Measurements from ENCODE around the gene ZNF792. TPM values are rescaled to one million over a fixed set of nuclear protein-coding genes. Genes with fewer than 3 reads are reported as not detected.

Gene ZNF792
- total RNA-seq, 4 donors from 2014 or later = 2.5 to 6.5 (median 3.7) TPM

GRCh38 chr19:34962687-34963572 lies 1.1 kb downstream of the ZNF792 start:
- Histone ChIP-seq H3K36me3 (peaks cover 28% of the 10 kb centered on the region), H3K4me3 (peak overlapping the region; percentile 91), H3K27me3 (no peaks in the 10 kb centered on the region), H3K4me1 (peaks cover 30% of the 10 kb centered on the region), H3K27ac (peak overlapping the region; percentile 61), H3K9me3 (peaks cover 16% of the 10 kb centered on the region)
- TF ChIP-seq CTCF (IDR thresholded peaks at IDR 0.05) = no peak
- TF ChIP-seq POLR2AphosphoS5 (IDR thresholded peaks at IDR 0.05) = no peak
- no peak for TF ChIP-seq EP300 (IDR thresholded peaks at IDR 0.05)
- TF ChIP-seq POLR2A (IDR thresholded peaks at IDR 0.05) = no peak
- no peak for DNase-seq (ENCODE audit: low spot score in 2 of 2)
- WGBS = 43% methylated on average over 14 of the region's 14 CpGs

GRCh38 chr19:34961775-34962686 lies 2.0 kb downstream of the ZNF792 start:
- Histone ChIP-seq H3K4me3 (peak overlapping the region; percentile 91), H3K4me1 (peaks cover 30% of the 10 kb centered on the region), H3K27ac (peak overlapping the region; percentile 28), H3K36me3 (peaks cover 37% of the 10 kb centered on the region), H3K9me3 (peaks cover 25% of the 10 kb centered on the region), H3K27me3 (no peaks in the 10 kb centered on the region)
- 80% methylated on average over 5 of the region's 5 CpGs for WGBS
- no peak for DNase-seq (ENCODE audit: low spot score in 2 of 2)
- TF ChIP-seq POLR2AphosphoS5 (IDR thresholded peaks at IDR 0.05) (no peak), EP300 (IDR thresholded peaks at IDR 0.05) (no peak), POLR2A (IDR thresholded peaks at IDR 0.05) (no peak), CTCF (IDR thresholded peaks at IDR 0.05) (no peak)

- 95% methylated on average over 11 of the region's 12 CpGs for WGBS
- TF ChIP-seq CTCF (IDR thresholded peaks at IDR 0.05) (no peak), POLR2AphosphoS5 (IDR thresholded peaks at IDR 0.05) (no peak), EP300 (IDR thresholded peaks at IDR 0.05) (no peak), POLR2A (IDR thresholded peaks at IDR 0.05) (no peak)
- DNase-seq (ENCODE audit: low spot score in 2 of 2) = no peak
- peaks cover 30% of the 10 kb centered on the region for H3K4me1 ChIP-seq
- peaks cover 43% of the 10 kb centered on the region for H3K36me3 ChIP-seq
- no peaks in the 10 kb centered on the region for H3K27me3 ChIP-seq
- H3K27ac ChIP-seq = no peak overlapping the region
- H3K9me3 ChIP-seq = peaks cover 29% of the 10 kb centered on the region
- H3K4me3 ChIP-seq = no peak overlapping the region
These were observed 2.9 kb downstream of the ZNF792 start for GRCh38 chr19:34960940-34961679.

GRCh38 chr19:34960103-34960805 lies 3.8 kb downstream of the ZNF792 start:
- WGBS = 97% methylated on average over 8 of the region's 8 CpGs
- no peak overlapping the region for H3K4me3 ChIP-seq
- no peak for DNase-seq (ENCODE audit: low spot score in 2 of 2)
- TF ChIP-seq POLR2AphosphoS5 (IDR thresholded peaks at IDR 0.05) (no peak), POLR2A (IDR thresholded peaks at IDR 0.05) (no peak), EP300 (IDR thresholded peaks at IDR 0.05) (no peak), CTCF (IDR thresholded peaks at IDR 0.05) (no peak)
- H3K27ac ChIP-seq = no peak overlapping the region
- peaks cover 29% of the 10 kb centered on the region for H3K9me3 ChIP-seq
- H3K4me1 ChIP-seq = peaks cover 30% of the 10 kb centered on the region
- no peaks in the 10 kb centered on the region for H3K27me3 ChIP-seq
- peaks cover 43% of the 10 kb centered on the region for H3K36me3 ChIP-seq
